GM19025 (cell line): Measurements from ENCODE around the gene ZMAT5.

ENCODE experiments used
- ATAC-seq: cut with Tn5 transposase; IDR thresholded peaks from one replicate; pipeline ENCODE4 v1.9.1; 2021; ENCODE audit warnings: mild to moderate bottlenecking, low read depth, moderate library complexity; ENCODE audit not compliant: unreplicated experiment

ZMAT5 gene

DNA sequence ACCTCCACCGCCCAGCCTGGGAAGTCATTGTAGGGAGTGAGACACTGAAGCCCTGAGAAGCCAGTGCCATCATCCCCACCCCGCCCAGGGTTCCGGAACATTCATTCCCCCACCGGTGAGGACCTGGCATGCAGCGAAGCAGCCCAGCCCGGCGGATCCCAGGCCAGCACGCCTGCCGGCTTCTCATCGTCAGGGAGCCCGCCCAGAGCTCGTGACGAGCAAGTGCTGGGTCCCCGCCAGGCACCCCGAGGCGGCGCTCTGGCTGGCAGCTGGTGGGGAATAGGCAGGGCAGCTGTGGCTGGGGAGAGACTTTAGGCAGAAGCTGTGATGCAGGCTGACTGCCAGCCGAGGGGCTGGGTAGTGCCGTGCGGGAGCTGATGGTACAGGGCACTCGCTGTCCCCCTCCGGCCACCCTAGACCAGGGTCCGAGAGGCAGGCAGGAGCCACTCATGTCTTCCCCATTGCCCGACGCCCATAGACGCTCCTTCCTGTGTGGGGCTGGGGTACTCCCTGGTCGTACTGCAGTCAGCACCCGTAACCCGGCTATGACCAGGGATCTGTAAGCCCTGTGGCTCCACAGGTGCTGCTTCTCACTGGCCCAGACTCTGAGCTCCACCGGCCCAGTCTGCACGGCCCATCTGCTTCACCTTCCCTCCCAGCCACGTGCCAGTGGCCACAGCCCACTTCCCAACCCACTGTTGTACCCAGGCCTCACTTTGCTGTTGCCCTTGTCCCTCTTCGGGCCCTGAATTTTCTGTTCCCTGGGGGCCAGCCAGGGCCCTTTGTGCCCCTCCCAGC is 71.5 kb downstream of the ZMAT5 start:
- ATAC-seq, result no peak

- no peak for ATAC-seq
These were observed 73.1 kb downstream of the ZMAT5 start for GRCh38 chr22:29693671-29694070.

- ATAC-seq, result no peak
These were observed 73.6 kb downstream of the ZMAT5 start for GRCh38 chr22:29693161-29693560.

DNA sequence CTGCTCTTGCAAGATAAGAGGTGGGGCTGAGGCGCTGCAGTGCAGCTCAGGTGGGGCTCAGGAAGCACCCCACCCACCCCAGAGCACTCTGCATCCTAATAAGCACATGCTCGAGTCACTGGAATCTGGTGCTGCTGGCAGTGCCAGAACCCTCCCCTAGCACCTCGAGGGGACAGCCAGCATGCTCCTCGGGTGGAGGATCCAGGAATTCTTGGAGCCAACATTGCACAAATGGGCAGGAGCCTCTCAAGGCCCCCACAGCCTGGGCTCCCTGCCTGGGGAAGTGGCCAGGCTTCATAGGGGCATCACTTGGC is 74.5 kb downstream of the ZMAT5 start:
- ATAC-seq, result no peak

- no peak for ATAC-seq
These were observed 75.0 kb downstream of the ZMAT5 start for GRCh38 chr22:29691636-29692326.

DNA sequence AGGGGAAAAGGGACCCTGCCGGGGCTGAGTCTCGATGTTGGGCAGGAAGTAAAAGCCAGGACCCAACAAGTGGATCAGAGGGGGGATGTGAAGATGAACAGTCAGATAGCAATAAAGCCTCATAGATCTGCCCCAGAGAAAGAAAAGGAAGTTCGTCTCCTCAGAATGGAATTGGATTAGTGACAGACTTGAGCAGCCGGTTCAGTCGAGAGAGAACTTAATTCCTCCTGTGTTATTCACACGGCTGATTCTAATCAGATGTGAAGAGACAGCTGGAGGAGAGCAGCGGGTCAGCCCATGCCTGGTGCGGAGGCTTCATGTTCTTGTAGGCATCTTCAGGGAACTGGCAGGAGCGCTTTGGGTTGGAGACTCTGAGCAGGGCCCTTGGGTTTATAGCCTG is 76.3 kb downstream of the ZMAT5 start:
- no peak for ATAC-seq

- ATAC-seq, result no peak
These were observed 77.0 kb downstream of the ZMAT5 start for GRCh38 chr22:29689880-29690213.

GRCh38 chr22:29689206-29689879 is 77.5 kb downstream of the ZMAT5 start:
- no peak for ATAC-seq

GRCh38 chr22:29684244-29684643 is 82.6 kb downstream of the ZMAT5 start:
- no peak for ATAC-seq

DNA sequence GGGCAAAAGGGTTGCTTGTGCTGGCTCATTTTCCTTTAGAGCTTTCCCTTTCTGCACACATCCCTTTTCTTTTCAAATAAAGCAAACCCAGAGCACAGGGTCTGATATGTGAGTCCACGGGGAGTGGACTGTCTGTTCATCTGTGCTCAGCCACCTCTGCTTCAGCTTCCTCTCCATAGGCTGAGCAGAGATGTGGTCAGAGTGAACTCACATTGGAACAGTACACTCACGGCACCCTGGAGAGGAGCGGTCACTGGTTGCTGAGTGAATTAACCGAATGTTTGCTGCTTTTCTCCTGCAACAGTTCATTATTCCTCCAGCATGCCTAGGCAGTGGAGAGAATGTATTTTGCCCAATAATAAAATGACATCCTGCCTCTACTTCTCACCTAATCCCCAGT is 83.3 kb downstream of the ZMAT5 start:
- no peak for ATAC-seq
